GM21390 (cell line): ENCODE measurements around the gene SLC6A5.

Experiments
- ATAC-seq: cut with Tn5 transposase; IDR thresholded peaks from one replicate; pipeline ENCODE4 v1.9.1; 2021; ENCODE audit not compliant: unreplicated experiment

Gene SLC6A5

GRCh38 chr11:20618083-20618482 is 18.7 kb downstream of the SLC6A5 start:
- ATAC-seq: no peak

GRCh38 chr11:20620988-20621387 is 21.6 kb downstream of the SLC6A5 start:
- ATAC-seq: no peak

GRCh38 chr11:20621679-20622078 is 22.3 kb downstream of the SLC6A5 start:
- ATAC-seq: no peak

DNA sequence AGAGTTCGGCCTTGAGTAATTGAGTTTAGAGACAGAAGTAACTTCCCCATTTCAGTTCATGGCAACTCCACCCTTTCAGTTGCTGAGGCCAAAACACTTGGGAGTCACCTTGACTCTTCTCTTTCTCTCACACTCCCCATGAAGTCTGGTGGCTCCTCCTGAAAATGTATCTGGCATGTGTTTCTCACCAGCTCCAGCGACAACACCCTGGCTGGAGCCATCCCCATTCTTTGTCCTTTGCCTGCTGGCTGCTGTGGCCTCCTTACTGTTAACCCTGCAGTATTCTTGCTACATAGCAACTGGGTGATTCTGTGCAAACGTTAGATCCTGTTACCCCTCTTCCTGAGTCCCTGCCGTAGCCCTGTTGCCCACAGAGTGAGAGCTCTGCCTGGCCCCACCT is 23.8 kb downstream of the SLC6A5 start:
- ATAC-seq: no peak

DNA sequence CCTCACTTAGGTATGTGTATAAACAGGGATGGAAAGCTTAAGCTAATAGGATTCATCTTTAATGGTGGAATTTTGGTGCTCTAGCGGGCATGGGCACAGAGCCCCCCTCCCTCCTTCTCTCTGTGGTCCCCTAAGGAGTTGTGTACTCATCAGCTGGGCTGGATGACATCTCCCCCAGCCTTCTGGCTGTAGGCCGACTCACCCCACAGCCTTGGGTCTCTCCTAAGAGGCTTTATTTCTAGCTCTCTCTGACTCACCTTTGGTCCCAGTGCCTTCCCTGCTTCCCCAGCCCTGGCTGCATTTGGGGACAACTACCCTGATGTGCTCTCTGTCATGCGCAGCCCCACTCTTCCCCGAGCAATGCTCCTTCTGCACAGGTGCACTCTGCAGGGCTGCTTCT is 26.9 kb downstream of the SLC6A5 start:
- no peak for ATAC-seq

- ATAC-seq: no peak
Measured at GRCh38 chr11:20627026-20627425, 27.6 kb downstream of the SLC6A5 start.

DNA sequence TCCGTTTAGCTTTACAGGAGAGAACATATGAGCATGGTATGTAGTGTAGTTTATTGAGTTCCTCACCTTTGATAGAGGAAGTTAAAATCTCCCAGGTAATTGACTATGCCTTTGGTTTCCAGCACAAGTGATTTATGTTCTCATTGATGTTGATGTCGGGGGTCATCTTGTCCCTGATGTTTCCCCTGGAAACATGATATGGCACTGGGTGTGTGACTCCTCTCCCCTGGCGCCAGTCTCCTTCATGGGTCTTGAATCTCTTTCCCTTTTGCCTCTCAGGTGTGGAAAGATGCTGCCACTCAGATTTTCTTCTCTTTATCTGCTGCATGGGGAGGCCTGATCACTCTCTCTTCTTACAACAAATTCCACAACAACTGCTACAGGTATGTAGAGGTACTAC is 28.3 kb downstream of the SLC6A5 start:
- no peak for ATAC-seq

GRCh38 chr11:20631519-20632168 is 32.2 kb downstream of the SLC6A5 start:
- no peak for ATAC-seq

DNA sequence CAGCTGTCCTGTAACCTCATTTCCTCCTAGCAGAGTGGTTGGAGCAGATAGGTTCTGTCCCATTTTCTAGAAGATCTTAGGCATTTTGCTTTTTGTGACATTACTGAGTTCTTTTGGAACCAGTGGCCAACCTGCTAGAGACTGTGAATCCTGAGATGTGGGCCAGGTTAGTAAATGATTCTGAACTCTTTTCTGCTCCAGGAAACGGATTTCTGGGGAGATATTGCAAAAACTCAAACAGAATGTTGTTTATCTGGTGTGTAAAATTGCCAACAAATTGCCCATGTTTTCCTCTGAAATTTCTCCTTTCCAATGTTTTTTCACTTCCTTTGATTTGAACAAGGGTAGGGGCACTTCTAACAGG is 32.7 kb downstream of the SLC6A5 start:
- no peak for ATAC-seq

GRCh38 chr11:20634044-20634443 is 34.6 kb downstream of the SLC6A5 start:
- no peak for ATAC-seq

DNA sequence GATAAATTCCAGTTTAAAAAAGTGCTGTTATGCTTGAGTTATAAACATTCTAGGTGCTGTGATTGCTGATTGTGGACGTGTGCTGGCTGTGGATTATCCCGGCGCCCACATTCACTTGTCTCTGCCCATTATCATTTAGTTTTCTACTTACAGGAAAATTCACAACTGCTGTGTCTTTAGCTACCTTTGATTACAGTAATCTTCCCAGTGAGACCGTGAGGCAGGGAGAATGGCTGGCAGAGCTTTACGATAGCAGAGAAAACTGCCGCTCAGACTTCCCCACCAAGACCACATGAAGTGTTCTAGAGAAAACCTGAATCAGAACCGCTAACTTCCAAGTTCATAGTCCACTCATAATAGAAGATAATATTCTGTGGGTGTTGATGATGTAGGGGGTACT is 35.4 kb downstream of the SLC6A5 start:
- ATAC-seq: no peak

GRCh38 chr11:20638074-20638473 is 38.7 kb downstream of the SLC6A5 start:
- ATAC-seq: no peak

GRCh38 chr11:20639688-20640087 is 40.3 kb downstream of the SLC6A5 start:
- ATAC-seq: no peak

DNA sequence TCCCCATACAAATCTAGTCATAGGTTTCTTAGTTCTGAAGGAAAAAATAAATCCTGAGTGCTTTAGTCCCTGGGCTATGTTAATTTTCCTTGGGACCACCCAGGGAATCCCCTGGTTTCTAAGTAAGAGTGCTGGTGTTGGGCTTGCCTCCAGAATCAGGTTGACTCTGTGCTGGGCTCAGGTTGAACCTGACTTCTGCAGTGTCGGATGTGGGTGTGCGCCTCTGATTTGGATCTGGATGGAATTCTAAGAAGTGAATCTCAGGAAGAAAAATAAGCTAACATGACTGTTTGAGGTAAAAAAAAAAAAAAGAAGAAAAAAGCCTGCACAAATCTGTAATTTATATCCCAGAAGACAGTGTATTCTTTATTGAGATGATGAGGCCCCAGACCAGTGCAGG is 41.0 kb downstream of the SLC6A5 start:
- no peak for ATAC-seq

- no peak for ATAC-seq
Measured at GRCh38 chr11:20644360-20644759, 45.0 kb downstream of the SLC6A5 start.

GRCh38 chr11:20647976-20648565 is 48.7 kb downstream of the SLC6A5 start:
- ATAC-seq: peak; percentile 86

DNA sequence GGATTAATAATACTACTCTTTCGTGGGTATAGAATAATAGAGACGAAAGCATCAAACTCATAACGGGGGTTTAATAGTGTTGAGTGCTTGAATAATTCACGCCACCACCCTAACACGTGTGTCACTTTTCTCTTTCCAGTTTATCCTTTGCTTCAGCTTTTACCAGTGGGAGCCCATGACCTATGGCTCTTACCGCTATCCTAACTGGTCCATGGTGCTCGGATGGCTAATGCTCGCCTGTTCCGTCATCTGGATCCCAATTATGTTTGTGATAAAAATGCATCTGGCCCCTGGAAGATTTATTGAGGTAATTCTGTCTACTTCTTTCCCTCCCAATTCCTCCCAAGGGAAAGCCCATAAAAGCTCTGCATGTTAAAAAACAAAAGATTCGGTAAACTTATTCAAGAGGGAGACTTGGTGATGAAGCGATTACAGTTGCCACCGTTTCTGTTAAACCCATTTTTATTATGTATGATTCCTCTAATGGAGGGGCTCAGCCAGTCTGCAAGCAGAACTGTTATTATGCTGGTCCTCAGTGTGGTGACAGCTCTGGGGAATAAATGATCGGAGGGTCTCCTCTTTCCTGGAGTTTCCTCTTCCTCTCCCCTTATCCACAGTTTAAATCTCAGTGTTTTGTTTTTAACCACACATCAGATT is 52.9 kb downstream of the SLC6A5 start:
- ATAC-seq: no peak

GRCh38 chr11:20654038-20654437 is 54.6 kb downstream of the SLC6A5 start:
- no peak for ATAC-seq

DNA sequence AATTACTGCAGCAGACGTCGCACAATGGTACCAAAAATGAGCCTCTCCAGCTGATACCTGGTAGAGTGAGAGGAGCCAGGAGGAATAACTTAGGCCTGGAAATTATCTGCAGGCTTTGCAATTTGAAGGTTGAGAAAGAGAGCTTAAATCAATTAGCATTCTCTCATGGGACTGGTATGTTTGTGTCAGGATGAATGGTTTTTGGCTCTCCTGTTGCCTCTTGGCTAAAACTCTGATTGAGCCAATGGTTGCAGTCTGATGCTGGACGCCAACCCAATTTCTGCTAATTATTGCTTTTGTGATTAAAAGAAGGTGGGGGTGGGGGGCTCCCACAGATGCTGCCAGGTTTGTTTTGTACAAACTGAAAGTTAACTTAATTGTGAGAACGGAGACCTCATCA is 57.5 kb downstream of the SLC6A5 start:
- ATAC-seq: no peak

DNA sequence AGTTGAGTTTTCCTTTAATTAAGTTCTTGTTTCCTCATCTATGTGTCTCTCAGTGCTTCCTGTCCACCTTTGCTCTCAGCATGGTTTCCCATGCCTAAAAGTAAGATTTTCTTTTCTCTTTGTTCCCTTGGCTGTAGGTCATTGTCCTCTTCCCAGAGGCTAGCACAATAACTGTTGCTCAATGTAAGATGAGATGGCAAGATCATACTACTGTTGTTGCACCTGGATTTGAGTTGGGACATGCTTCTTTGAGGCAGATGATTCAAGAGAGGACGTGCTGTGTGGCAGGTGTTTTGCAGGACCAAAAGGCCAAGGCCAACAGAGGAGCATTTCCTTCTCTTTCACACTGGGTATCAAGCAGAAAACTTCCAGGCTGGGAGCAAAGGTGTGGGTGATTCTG is 58.7 kb downstream of the SLC6A5 start:
- ATAC-seq: no peak

DNA sequence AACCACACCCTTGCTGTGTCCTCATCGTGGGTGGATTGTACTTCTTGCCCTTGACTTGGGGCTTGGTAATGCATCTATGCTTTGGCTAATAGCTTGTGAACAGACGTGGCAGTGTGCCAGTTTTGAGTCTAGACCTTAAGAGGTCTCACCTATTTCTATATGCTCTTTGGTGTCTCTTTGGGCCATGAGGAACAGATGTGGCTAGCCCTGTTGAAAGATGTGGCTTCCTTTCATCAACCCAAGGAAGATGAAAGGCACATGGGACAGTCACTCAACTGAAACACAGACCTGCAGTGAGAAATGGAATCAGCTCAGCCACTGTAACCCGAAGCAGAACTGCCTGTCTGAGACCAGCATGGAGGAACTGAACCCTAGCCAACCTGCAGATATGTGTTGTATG is 62.0 kb downstream of the SLC6A5 start:
- no peak for ATAC-seq

DNA sequence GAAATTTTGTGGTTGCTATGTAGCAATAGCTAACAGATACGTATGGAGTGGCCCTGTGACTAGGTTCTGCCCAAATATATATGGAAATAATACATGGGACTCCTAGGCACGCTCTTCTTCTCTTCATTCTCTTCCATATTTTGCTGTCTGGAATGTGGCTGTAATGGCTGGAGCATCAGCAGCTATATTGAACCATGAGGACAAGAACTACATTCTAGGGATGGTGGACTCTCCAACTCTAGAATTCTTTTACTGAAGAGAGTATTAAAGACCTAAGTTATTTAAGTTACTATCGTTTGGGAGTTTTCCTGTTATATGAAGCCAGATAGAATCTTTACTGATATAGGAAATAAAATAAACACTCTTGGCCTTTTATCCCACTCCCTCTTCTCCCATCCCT is 62.4 kb downstream of the SLC6A5 start:
- ATAC-seq: no peak
